Tibial nerve (tissue), 4 donors: ENCODE data around the gene SUSD4. TPM values are rescaled to one million over a fixed set of nuclear protein-coding genes. Genes with fewer than 3 reads are reported as not detected.
"Not testable (repeated sequence)": the region's sequence is repeated elsewhere in the genome, so short reads cannot be mapped to it uniquely, and the experiment has no call there.

Experiments
- DNase-seq, 2 donors: peaks; one replicate each; pipeline ENCODE4 v3.0.0-alpha.2; 2019; ENCODE audit warnings: low spot score in 2 of 2
- H3K27ac ChIP-seq, 4 donors: fragments of 200-600 bp; sonication (generic) in 3 of 4; one replicate each; pipeline ENCODE4 v1.5.1; 2017 to 2019; ENCODE audit warnings: mild to moderate bottlenecking in 1 of 4
- H3K27me3 ChIP-seq, 2 donors: fragments of 200-600 bp; sonication (generic) in 1 of 2; one replicate each; pipeline versions ENCODE4 v1.5.1 to v1.6.0; 2017 to 2019
- H3K36me3 ChIP-seq, 3 donors: fragments of 200-600 bp; sonication (generic); one replicate each; pipeline ENCODE4 v1.5.1; 2018 to 2019
- H3K4me1 ChIP-seq, 4 donors: fragments of 200-600 bp; sonication (generic) in 3 of 4; one replicate each; pipeline ENCODE4 v1.5.1; 2017 to 2019
- H3K4me3 ChIP-seq, 4 donors: fragments of 200-600 bp; sonication (generic) in 3 of 4; one replicate each; pipeline ENCODE4 v1.5.1; 2017 to 2019; ENCODE audit warnings: mild to moderate bottlenecking in 1 of 4, moderate library complexity in 1 of 4
- H3K9me3 ChIP-seq, 4 donors: fragments of 200-600 bp; sonication (generic) in 3 of 4; one replicate each; pipeline ENCODE4 v1.5.1; 2017 to 2019
- EP300 ChIP-seq, 2 donors: sonication (generic); formaldehyde crosslinking; IDR thresholded peaks; one replicate each; pipeline ENCODE4 v1.6.1; 2017; ENCODE audit warnings: antibody characterized with exemption in 2 of 2, mild to moderate bottlenecking in 1 of 2
- POLR2A ChIP-seq, 2 donors: fragments of 450-650 bp; IDR thresholded peaks; one replicate each; pipeline ENCODE4 v1.6.1; 2017; ENCODE audit warnings: antibody characterized with exemption in 2 of 2, mild to moderate bottlenecking in 2 of 2, moderate library complexity in 2 of 2
- WGBS, 2 donors: methylation state at CpG; one replicate each; pipeline ENCODE4 v1.1.5; 2018; 5-methylcytosine and 5-hydroxymethylcytosine counted together
- total RNA-seq, 4 donors: library from RNA; depleted of rRNA; stranded (reverse); fragments of >200 nt; gene quantifications; one replicate each; pipeline ENCODE4 v1.1.0, GENCODE V29; 2016
- TF ChIP-seq, protein P1 (sequence below), 5 experiments: fragments of 200-600 bp in 3 of 5; fragments of 450-650 bp in 2 of 5; sonication (generic) in 3 of 5; IDR thresholded peaks; one replicate each; pipeline ENCODE4 v1.5.1; 2016 to 2019; ENCODE audit warnings: antibody characterized with exemption in 5 of 5, mild to moderate bottlenecking in 3 of 5, moderate library complexity in 2 of 5

Gene SUSD4
- total RNA-seq, 4 donors from 2014 or later, result not detected

GRCh38 chr1:223288826-223289225 lies 75.2 kb downstream of the SUSD4 start:
- no peaks in the 10 kb centered on the region for H3K27me3 ChIP-seq
- H3K36me3 ChIP-seq, result no peaks in the 10 kb centered on the region
- H3K27ac ChIP-seq, result no peak overlapping the region
- no peak overlapping the region for H3K4me3 ChIP-seq
- H3K9me3 ChIP-seq, result no peaks in the 10 kb centered on the region
- DNase-seq, result no peak
- WGBS, 2 donors, result 80 to 88% methylated on average over 5 of the region's 5 CpGs
- H3K4me1 ChIP-seq, result no peaks in the 10 kb centered on the region
- TF ChIP-seq POLR2A (IDR thresholded peaks at IDR 0.05), result no peak
- TF ChIP-seq EP300 (IDR thresholded peaks at IDR 0.05), result no peak
- TF ChIP-seq, protein P1, sequence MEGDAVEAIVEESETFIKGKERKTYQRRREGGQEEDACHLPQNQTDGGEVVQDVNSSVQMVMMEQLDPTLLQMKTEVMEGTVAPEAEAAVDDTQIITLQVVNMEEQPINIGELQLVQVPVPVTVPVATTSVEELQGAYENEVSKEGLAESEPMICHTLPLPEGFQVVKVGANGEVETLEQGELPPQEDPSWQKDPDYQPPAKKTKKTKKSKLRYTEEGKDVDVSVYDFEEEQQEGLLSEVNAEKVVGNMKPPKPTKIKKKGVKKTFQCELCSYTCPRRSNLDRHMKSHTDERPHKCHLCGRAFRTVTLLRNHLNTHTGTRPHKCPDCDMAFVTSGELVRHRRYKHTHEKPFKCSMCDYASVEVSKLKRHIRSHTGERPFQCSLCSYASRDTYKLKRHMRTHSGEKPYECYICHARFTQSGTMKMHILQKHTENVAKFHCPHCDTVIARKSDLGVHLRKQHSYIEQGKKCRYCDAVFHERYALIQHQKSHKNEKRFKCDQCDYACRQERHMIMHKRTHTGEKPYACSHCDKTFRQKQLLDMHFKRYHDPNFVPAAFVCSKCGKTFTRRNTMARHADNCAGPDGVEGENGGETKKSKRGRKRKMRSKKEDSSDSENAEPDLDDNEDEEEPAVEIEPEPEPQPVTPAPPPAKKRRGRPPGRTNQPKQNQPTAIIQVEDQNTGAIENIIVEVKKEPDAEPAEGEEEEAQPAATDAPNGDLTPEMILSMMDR (IDR thresholded peaks at IDR 0.05), result no peak

DNA sequence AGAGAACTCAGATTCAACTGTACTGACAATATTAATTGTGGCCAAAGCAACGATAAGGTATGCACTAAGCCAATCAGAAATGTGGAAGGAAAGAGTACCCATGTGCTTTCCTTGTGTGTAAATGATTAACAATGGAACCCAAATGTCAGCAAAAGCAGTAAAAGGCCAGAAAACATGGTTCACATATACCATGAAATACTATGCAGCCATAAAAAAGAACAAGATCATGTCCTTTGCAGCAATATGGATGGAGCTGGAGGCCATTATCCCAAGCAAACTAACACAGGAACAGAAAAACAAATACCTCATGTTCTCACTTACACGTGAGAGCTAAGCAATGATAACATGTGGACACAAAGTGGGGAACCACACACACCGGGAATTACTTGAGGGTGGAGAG lies 78.5 kb downstream of the SUSD4 start:
- WGBS, 2 donors, result 98% methylated on average over 3 of the region's 3 CpGs
- peaks cover 0 to 3% (median 0%) of the 10 kb centered on the region in 4 donors for H3K9me3 ChIP-seq
- H3K4me1 ChIP-seq, result no peaks in the 10 kb centered on the region
- no peak overlapping the region for H3K4me3 ChIP-seq
- DNase-seq, result no peak
- no peaks in the 10 kb centered on the region for H3K27me3 ChIP-seq
- H3K27ac ChIP-seq, result no peak overlapping the region
- TF ChIP-seq EP300 (IDR thresholded peaks at IDR 0.05), result no peak
- TF ChIP-seq POLR2A (IDR thresholded peaks at IDR 0.05), result no peak
- TF ChIP-seq, protein P1 (IDR thresholded peaks at IDR 0.05), result no peak
- H3K36me3 ChIP-seq, result no peaks in the 10 kb centered on the region

GRCh38 chr1:223283697-223284096 lies 80.3 kb downstream of the SUSD4 start:
- not testable (repeated sequence) for H3K4me1 ChIP-seq
- 91 to 97% methylated on average over 3 of the region's 3 CpGs for WGBS, 2 donors

DNA sequence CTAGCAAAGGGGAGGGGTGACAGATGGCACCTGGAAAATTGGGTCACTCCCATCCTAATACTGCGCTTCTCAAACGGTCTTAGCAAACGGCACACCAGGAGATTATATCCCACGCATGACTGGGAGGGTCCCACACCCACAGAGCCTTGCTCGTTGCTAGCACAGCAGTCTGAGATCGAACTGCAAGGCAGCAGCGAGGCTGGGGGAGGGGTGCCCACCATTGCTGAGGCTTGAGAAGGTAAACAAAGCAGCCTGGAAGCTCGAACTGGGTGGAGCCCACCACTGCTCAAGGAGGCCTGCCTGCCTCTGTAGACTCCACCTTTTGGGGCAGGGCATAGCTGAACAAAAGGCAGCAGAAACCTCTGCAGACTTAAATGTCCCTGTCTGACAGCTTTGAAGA lies 85.7 kb downstream of the SUSD4 start:
- DNase-seq, H3K4me3 ChIP-seq, H3K27me3 ChIP-seq, H3K9me3 ChIP-seq, H3K36me3 ChIP-seq, H3K27ac ChIP-seq, H3K4me1 ChIP-seq: not testable (repeated sequence)
- WGBS, 2 donors, result 77 to 96% methylated on average over 4 to 8 of the region's 8 CpGs

More at GRCh38 chr1:223283697-223284096, 80.3 kb downstream of the SUSD4 start:
- H3K36me3 ChIP-seq, H3K9me3 ChIP-seq, H3K27ac ChIP-seq, DNase-seq, H3K27me3 ChIP-seq, H3K4me3 ChIP-seq: not testable (repeated sequence)

GRCh38 chr1:223276029-223276428 lies 87.9 kb downstream of the SUSD4 start:
- Histone ChIP-seq H3K4me3 (no peak overlapping the region), H3K9me3 (no peaks in the 10 kb centered on the region), H3K27ac (no peak overlapping the region), H3K4me1 (no peaks in the 10 kb centered on the region), H3K36me3 (no peaks in the 10 kb centered on the region), H3K27me3 (peaks cover 0 to 4% of the 10 kb centered on the region in 2 donors)
- 62 to 72% methylated on average over 4 of the region's 4 CpGs for WGBS, 2 donors
- DNase-seq, result no peak
- TF ChIP-seq EP300 (IDR thresholded peaks at IDR 0.05), result no peak
- no peak for TF ChIP-seq POLR2A (IDR thresholded peaks at IDR 0.05)
- TF ChIP-seq, protein P1 (IDR thresholded peaks at IDR 0.05), result no peak

DNA sequence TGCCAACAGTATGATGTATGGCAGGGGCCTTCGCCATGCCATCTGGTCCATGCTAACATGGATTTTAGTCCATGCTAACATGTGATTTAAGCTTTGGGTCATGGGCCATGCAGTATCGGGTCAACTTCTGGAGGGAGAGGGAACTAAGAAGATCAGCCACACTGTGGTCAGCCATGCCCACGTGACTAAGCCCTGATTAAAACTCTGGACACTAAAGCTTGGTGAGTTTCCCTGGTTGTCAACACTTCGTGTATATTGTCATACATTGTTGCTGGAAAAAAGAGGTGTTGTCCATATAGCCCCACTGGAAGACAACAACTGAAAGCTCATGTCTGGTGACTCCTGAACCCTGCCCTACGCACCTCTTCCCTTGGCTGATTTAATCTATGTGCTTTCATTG lies 90.5 kb downstream of the SUSD4 start:
- Histone ChIP-seq H3K9me3 (no peaks in the 10 kb centered on the region), H3K4me3 (no peak overlapping the region), H3K27me3 (peaks cover 0 to 4% of the 10 kb centered on the region in 2 donors), H3K36me3 (no peaks in the 10 kb centered on the region), H3K27ac (no peak overlapping the region), H3K4me1 (no peaks in the 10 kb centered on the region)
- WGBS, 2 donors, result 89 to 93% methylated on average over 5 of the region's 5 CpGs
- TF ChIP-seq EP300 (IDR thresholded peaks at IDR 0.05) (no peak), POLR2A (IDR thresholded peaks at IDR 0.05) (no peak)
- TF ChIP-seq, protein P1 (IDR thresholded peaks at IDR 0.05), result no peak
- no peak for DNase-seq
